DMS 273 treated with DMSO at 0.1 percent for 48 hours (cell line): ENCODE results near the gene MXD3.
"Not testable (repeated sequence)": the region's sequence is repeated elsewhere in the genome, so short reads cannot be mapped to it uniquely, and the experiment has no call there.

Experiments
- DNase-seq: peaks from one replicate; lab custom pipeline; 2025; lab: John Stamatoyannopoulos, UW

MXD3 gene

DNA sequence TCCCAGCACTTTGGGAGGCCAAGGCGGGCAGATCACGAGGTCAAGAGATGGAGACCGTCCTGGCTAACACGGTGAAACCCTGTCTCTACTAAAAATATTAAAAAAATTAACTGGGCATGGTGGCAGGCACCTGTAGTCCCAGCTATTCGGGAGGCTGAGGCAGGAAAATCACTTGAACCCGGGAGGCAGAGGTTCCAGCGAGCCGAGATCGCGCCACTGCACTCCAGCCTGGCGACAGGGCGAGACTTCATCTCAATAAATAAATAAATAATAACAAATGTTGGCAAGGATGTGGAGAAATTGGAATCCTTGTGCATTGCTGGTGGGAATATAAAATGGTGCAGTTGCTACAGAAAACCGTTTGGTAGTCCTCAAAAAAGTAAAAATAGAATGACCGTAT, 31.3 kb upstream of the MXD3 start:
- DNase-seq: not testable (repeated sequence)

DNA sequence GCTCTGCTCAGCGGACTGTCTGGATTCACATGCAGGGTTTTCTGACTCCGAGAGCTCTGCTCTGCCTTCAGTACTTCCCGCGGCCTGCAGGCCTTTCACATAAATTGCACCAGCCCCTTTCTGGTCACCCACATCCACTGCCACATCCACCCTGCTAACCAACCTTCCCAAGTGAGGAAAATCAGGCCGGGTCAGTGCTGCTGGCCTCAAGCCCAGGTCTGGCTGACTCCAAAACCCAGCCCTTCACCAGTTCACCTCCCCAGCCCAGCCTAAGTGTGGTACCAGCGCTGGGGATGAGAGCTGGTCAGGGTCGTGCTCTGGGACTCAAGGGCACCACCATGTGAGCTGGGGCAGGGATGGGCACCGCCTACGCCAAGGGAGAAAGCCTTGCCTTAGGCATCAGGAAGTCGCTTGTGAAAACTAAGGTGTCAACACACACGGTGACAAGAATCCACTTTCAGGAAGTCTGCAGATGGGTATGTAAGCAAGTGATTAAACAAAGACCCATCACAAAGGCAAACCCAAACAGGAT, 27.5 kb upstream of the MXD3 start:
- DNase-seq: no peak

DNA sequence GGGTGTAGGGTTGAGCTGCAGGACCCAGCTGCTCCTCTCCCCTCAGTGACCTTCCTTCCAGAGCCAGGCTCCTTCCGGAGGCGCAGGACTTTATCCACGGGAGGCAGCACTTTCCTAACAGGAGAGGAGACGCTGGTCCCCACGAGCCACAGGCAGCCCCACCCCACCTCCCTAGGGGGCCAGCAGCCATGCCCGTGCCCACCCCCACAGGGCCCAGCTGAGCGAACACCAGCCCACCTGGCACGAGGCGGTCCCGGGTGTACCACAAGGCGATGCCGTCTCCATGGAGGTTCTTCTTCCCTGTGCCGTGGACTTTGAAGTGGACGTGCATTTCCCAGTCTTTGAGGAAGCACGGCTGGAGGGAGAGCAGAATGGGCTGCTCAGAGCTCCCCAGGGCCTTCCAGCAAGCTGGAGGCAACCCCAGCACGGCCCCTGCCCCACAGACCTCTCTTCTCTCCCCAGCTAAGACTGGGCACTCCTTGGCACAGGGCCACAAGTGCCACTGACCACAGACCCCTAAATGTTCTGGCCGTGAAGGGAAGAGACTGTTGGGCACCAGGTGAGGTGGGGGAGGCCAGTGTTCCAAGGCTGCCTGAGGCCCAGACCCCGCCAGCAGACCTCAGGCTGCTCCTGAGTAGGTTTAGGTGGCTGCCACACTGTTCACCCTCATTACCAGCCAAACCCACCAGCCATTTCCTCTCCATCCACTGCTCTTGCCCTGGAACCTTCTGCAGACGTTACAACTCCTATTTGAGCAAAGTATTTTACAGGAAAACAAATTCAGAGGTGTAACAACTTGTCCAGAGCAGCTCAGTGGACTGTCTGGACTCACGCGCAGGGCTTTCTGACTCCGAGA, 26.8 kb upstream of the MXD3 start:
- DNase-seq: no peak

DNA sequence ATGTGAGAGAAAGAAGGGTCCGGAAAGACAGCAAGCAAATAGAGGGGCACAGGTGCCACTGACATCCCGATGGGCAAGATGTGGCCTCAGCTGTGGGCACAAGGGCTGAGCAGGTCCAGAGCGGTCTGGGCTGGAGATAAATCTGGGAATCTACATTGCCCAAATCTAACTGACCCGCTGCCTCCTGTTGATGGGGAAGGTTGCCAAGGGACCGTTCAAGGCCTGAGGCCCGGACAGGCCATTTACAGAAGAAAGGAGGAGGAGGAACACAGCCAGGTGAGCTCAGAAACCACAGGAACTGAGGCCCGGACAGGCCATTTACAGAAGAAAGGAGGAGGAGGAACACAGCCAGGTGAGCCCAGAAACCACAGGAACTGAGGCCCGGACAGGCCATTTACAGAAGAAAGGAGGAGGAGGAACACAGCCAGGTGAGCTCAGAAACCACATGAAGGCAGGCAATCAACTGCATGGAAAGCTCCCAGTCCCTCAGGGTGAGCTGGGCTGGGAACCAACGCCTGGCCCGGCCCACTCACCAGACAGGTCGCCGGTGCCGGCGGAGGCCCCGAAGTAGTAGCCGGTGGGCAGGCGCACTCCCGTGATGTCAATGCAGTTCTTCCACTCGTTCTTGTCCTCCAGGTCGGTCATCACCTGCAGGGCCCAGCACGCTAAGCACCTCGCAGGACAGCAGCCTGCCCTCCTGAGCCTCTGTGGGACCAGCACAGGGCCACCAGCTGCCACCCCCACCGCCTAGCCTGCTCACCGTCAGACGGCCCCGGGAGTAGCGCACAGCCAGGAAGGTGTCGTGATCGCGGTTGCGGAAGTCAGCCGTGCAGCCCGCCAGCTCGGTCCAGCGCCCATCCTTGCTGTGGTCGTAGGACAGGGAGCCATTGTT, 25.2 kb upstream of the MXD3 start:
- DNase-seq: no peak

DNA sequence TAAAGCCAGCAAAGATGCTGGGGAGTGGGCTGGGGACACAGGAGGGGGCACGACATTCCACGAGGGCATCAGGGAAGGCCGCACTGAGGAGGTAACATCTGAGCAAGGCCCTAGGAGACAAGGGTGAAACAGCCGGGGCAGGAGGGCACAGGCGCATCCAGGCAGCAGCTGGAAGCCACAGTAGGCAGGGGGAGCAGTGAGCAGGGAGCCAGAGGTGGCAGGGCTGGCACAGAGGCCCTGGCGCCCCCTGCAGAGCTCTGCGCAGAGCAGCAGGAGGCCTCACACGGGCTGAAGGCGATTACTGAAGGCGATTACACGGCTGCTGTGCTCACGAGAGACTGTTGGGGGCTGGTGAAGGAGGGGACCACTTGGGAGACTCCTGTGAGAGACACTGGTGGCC, 24.4 kb upstream of the MXD3 start:
- DNase-seq: no peak

DNA sequence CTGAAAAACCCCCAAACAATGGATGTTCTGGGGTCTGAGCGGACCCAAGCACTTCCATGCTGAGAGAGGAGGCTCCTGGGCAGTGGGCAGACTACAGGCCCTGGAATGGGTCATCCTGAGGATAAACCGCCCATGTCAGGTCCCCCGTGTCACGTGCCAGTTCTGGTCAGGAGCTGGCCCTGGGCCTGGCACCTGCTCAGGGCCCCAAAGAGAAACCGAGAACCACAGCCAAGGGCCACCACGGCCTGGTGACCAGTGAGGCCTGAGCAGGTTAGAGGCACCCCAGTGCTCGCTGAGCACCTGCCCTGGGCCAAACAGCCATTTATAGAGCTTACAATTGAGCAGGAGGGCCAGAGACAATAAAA, 24.0 kb upstream of the MXD3 start:
- DNase-seq: no peak

DNA sequence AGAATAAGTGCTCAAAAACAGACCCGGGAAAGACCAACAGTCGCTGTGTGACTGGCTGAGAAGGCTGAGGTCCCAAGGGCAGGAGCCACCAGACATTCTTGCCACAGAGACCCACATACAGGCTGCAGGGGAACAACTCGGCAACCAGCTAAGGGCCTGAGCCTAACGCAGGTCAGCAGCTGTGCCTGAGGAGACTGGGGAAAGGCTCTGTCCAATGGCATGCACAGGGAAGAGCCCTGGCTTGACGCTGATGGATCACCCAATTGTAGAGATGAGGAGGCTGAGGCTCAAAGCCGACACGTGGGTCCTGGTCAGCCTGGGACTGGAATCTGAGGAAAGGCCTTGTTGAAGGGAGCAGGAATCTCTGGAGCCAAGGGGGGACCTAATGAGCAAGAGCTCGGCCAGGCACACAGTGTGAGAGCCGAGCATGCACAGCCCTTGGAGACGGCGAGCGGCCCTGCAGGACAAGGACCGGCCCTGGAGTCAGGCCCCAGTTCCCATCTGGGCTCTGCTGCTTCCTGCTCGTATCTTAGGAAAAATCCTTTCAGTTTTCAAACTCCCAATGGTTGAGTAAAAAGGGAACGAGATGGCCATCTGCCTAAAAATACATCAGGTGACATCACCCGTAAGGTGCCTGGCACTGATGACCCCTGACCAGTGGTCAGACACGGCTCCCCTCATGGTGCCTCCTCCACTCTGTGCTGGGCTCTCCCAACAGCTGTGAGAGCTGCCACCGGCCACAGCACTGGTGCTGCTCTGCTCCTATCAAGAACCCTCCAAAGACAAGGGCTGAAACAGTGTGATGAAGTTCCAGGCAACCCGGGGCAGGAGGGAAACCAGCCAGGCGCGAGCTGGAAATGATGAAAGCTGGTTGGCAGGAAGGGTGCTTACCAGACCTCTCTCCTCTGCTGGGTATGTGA, 23.3 kb upstream of the MXD3 start:
- DNase-seq: no peak

DNA sequence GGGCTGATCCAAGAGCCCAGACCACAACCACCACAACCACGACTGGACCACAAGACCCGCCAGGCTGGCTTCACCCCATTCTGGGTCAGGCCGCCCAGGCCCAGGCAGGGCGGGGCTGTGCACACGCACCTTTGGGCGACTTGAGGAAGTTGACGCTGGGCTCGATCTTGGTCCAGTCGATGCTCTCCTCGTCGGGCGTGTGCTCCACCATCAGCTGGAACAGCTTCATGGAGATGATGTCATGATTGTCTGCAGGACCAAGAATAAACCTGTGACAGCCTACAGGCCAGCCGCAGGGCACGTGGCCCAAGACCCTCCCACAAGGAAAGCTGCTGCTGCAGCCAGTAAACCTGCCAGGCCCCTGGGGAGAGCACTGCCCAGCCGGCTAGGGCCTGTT, 22.5 kb upstream of the MXD3 start:
- no peak for DNase-seq

DNA sequence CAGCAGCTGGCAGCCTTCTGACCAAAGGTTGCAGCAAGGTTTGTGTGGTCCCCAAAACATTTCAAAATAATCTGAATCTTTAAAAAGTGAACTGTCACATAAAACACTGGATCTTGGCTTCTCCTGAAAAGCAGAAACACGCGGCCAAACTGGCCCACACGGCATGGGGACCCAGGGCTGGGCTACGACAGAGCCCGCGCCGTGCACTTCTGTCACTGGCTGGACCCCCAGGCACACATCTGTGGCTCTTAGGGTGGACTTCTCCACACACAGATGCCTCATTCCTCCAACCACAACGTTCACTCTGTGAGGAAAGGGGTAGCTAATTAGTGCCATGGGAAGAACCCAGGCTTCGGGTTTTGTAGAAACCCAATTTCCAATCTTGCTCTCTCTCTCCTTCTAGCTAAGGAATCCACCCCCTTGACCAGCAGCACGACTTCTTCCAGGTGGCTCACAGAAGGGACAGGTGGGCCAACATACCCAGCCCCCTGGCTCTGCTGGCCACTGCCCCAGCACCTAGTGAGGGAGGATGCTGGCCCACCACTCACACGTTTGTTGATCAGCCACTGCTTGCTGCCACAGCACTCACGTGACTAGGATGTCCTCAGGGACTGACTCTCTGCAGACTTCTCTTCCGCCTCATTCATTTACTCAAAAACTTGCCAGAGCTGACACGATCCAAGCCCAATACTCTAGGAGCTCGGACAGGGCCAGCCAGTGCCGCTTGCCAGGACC, 21.9 kb upstream of the MXD3 start:
- no peak for DNase-seq

DNA sequence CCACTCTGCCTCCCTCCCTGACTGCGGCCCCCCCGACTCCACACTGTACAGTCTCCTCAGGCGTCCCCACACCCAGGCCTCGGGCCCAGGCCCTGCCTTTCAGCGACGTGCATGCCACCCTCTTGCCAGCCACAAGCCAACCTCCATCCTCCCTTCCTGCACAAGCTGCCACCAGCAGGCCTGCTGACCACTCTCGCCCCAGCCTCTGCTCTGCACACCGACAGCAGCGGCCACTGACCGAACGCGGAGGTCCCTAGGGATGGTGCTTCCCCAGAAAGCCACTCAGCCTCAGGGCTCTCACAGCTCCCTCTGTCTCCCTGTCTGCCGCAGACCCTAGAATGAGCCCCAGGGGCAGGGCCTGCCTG, 21.2 kb upstream of the MXD3 start:
- DNase-seq: no peak

DNA sequence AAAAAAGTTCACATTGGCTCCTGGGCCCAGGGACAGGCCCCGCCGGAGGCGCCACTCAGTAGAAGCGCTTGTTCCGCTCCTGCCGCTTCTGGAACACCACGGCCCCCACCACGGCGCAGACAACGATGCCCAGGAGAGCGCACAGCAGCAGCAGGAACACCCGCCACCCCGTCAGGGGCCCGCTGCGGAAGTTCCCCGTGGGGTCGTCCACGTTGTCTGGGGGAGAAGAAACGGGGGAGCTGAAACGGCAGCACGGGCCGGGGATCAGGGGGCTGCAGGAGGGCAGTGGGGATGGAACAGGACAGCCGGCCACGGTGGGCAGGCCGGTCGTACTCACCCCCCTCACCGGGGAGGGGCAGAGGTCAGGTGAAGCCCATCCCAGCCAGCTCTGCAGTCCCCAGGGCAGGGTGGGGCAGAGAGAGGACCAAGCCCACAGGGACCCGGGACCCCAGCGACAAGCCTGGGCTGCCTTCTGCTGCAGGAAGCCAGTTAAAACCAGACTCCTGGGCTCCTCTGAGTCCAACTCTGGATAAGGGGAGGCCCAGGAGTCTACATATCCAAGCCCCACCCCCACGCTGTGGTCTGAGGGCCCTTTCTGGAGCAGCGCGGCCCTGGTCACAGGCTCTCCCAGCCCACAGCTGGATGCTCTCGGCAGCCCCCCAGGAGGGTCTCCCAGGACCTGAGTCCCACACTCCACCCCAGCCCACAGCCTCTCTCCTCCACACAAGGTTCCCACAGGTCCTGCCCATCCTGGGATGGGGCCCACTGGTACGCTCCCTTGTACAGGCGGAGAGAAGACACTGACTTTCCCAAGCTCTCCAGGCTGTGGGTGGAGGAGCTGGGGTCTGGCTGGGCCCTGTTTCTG, 20.6 kb upstream of the MXD3 start:
- no peak for DNase-seq

DNA sequence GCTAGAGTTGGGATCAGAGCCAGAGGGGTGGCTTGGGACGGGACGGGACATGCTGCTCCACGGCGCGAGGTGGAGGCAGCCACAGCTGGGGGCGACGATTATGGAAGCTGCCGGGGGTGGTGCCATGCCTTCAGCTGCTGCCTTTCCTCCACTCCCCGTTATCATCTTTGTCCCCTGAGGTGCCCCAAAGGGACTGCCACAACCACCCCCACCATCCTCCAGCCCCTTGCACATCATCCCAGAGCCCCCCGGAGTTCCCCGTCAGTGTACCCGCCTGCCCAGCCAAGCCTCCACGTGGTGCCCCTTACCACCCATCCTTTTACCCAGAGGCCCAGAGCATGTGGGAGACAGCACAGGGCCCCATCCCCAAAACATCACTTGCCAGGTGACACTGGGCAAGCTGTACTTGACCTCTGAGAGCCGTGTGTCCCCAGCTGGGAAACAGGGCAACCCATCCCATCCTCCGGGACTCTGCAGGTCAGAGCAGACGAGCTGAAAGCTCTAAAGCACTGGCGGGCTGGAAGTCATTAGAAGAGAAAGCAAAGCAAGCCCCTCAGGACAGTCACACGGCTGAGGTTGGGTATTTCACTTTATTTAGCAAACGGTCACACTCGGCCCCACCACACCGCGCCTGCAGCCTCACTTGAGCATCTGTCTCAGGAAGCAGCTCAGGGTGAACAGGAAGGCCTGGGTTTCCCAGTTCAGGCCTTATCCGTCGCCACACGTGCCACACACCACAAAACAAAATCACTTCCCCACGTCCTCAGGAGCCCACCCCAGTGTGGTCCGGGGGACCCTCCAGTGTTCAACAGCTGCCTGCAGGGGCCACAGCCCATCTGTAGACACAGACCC, 19.5 kb upstream of the MXD3 start:
- no peak for DNase-seq

DNA sequence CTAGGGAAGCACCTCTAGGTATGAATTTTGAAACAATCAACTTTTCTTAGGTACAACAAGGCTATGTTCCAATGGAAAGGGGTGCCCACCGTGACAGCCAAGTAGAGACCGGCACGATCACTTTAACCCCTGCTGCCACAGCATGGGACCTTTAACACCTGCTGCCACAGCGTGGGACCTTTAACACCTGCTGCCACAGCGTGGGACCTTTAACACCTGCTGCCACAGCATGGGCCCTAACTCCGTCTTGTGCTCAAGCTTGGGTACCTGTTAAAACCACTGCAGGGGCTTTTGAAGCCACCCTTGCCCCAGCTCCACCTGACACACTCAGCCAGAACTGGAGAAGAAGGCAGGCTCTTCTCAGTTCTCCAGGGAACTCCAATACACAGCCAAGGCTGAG, 18.2 kb upstream of the MXD3 start:
- no peak for DNase-seq

DNA sequence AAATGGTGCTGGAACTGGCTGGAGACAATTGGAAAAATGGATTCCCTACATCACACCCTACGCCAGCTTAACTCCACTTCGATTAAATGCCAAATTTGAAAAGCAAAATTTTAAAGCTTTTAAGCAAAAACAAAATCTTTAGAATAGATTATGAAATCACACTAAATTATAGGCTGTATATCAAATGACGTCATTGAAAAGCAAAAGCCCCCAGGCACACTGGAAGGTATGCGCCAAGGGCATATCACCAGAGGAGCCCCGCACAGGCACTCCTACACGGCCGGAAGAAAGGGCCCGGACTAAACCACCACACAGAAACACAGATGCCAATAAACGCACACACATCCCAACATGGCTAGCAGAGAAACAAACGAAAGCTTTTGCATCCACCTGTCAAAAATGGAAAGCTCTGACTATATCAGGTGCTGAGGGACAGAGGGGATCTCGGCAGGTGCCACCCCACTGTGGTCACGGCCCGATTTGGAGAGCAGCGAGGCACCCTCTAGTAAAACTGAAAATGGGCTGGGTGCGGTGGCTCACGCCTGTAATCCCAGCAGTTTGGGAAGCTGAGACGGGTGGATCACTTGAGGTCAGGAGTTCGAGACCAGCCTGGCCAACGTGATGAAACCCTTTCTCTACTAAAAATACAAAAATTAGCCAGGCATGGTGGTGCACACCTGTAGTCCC, 17.0 kb upstream of the MXD3 start:
- DNase-seq: no peak

DNA sequence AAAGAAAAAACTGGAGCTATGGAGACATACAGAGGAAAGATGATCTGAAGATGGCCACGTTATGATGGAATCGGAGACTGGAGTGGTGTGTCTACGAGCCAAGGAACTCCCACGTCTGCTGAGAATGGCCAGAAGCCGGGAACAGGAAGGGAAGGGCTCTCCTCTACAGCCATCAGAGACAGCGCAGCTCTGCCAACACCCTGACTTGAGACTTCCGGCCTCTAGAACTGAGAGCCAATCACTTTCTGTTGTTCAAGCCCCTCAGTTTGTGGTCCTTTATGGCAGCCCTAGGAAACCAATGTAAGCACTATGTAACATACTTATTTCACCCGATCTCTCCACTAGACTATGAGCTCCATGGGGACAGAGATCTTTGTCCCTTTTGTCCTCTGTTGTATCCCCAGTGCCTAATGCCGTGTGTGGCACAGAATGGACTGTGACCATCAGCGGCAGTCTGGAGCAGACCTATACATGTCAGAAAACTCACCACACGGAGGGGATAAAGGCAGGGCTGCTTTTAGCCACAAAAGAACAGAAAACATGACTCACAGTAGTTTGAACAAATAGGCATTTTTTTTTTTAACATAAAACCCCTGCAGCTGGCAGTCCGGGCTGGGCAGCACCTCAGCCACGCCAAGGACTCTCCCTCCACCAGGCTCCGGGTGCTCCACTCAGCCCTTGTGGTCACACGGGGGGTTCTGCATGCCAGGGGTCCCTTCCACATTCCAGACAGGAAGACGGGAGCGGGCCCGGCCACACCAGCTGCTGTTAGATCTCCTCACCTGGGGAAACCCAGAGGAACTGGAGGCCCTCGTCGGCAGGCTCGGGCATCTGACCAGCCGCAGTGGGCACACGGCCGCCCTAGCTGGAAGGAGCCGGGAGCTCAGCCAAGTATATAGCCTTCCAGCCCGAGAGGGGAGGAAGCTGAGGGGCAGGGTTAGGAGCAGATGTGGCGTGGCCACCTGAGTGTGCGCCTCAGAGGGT, 16.1 kb upstream of the MXD3 start:
- DNase-seq: no peak

DNA sequence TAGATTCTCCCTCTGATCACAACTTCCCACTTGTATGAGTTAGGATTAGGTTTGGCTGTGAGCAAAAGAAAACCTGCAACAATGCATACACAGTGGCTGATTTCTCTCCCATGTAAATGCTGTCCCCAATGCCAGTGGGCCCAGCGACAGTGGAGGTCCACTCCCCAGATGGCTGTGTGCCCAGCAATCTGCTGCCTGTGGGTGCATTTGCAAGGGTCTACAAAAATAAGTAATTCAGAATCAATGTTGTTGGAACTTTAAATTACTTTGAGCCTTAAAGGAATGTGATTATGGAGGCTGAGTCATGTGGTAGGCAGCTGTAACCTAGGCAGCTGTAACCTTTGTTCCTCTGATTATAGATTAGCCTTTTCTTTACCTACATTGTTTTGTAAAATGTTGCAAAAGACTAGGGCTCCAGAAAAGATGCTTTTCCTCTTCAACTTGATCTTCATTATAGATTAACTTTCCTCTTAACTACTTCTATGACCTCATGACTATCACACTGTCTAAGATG, 14.2 kb upstream of the MXD3 start:
- DNase-seq: no peak

DNA sequence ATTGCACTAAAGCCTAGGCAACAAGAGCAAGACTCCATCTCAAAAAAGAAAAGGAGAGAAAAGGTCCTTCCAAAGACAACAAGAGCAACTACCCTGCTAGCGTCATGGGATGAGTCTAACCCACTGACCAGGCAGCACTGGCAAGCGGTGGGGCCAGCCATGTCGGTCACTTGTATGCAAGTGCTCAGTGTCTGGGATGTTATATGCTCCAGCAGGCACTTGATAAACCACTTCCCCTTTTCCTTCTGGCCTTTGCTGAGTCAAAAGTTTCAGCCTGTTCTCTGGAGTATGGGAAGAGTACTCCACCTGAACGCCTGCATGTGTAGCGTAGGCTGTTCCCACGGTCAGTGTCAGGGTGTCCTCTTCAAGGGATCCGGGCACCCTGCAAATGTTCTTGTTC, 9.2 kb upstream of the MXD3 start:
- no peak for DNase-seq
